DMS53 treated with DMSO at 0.1 percent for 48 hours (cell line): ENCODE measurements around the gene TOPORS.
A peak's percentile ranks its signal among the peaks of the same experiment; 100 is the strongest.
"Not testable (repeated sequence)": the region's sequence is repeated elsewhere in the genome, so short reads cannot be mapped to it uniquely, and the experiment has no call there.

ENCODE experiments used
- DNase-seq: peaks from one replicate; lab custom pipeline; 2025; ENCODE audit not compliant: unreplicated experiment; lab: John Stamatoyannopoulos, UW

TOPORS gene

GRCh38 chr9:32566770-32567169 is 14.4 kb upstream of the TOPORS start:
- DNase-seq, result no peak

GRCh38 chr9:32565967-32566366 is 13.6 kb upstream of the TOPORS start:
- no peak for DNase-seq

GRCh38 chr9:32558408-32558934 is 6.1 kb upstream of the TOPORS start:
- DNase-seq, result no peak

GRCh38 chr9:32554591-32554990 is 2.2 kb upstream of the TOPORS start:
- DNase-seq, result no peak

- DNase-seq, result no peak
These were observed 1.7 kb upstream of the TOPORS start for GRCh38 chr9:32554107-32554506.

GRCh38 chr9:32551276-32552051 is 922 bp downstream of the TOPORS start:
- DNase-seq, result peak; percentile 72

- DNase-seq, result peak; percentile 72
These were observed 1.7 kb downstream of the TOPORS start for GRCh38 chr9:32550562-32551275.

- peak; percentile 10 for DNase-seq
These were observed 2.2 kb downstream of the TOPORS start for GRCh38 chr9:32550150-32550561.

- not testable (repeated sequence) for DNase-seq
These were observed 4.2 kb downstream of the TOPORS start for GRCh38 chr9:32548213-32548612.

- DNase-seq, result no peak
These were observed 6.5 kb downstream of the TOPORS start for GRCh38 chr9:32545884-32546283.

GRCh38 chr9:32543047-32543446 is 9.3 kb downstream of the TOPORS start:
- no peak for DNase-seq

- no peak for DNase-seq
These were observed 18.6 kb downstream of the TOPORS start for GRCh38 chr9:32533816-32534215.

- DNase-seq, result no peak
These were observed 19.1 kb downstream of the TOPORS start for GRCh38 chr9:32533336-32533735.

- DNase-seq, result no peak
These were observed 25.7 kb downstream of the TOPORS start for GRCh38 chr9:32526707-32527048.

GRCh38 chr9:32526041-32526706 is 26.2 kb downstream of the TOPORS start, which contains the start of gene RIGI:
RIGI (minus strand) TSS chr9:32526196; CDS start chr9:32526166, 30 bp downstream.
- peak; percentile 95 for DNase-seq

- DNase-seq, result no peak
These were observed 26.7 kb downstream of the TOPORS start for GRCh38 chr9:32525709-32526030.

- DNase-seq, result peak; percentile 25
These were observed 27.3 kb downstream of the TOPORS start for GRCh38 chr9:32524892-32525708.

GRCh38 chr9:32524558-32524891 is 27.9 kb downstream of the TOPORS start:
- DNase-seq, result not testable (repeated sequence)

- DNase-seq, result no peak
These were observed 28.5 kb downstream of the TOPORS start for GRCh38 chr9:32523910-32524309.

- DNase-seq, result no peak
These were observed 34.1 kb downstream of the TOPORS start for GRCh38 chr9:32518276-32518675.

GRCh38 chr9:32516241-32516640 is 36.1 kb downstream of the TOPORS start:
- no peak for DNase-seq
